AG08395 (cell line): Measurements from ENCODE around the gene OSBPL9.
"Not testable (repeated sequence)": the region's sequence is repeated elsewhere in the genome, so short reads cannot be mapped to it uniquely, and the experiment has no call there.

Experiments used
- DNase-seq: peaks from one replicate; pipeline ENCODE4 v3.0.0; 2012; ENCODE audit warnings: mixed read lengths, low spot score

Gene OSBPL9

DNA sequence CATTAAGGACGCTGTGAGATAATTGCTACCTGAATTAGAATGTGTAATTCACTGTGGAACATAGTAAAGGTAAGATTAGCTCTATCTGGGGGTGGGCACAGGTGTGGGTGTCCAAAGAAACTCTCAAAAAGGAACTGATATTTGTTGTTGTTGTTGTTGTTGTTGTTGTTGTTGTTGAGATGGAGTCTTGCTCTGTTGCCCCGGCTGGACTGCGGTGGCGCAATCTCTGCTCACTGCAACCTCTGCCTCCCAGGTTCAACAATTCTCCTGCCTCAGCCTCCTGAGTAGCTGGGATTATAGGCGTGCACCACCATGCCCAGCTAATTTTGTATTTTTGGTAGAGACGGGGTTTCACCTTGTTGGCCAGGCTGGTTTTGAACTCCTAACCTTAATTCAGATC is 6.8 kb upstream of the OSBPL9 start:
- DNase-seq: not testable (repeated sequence)

DNA sequence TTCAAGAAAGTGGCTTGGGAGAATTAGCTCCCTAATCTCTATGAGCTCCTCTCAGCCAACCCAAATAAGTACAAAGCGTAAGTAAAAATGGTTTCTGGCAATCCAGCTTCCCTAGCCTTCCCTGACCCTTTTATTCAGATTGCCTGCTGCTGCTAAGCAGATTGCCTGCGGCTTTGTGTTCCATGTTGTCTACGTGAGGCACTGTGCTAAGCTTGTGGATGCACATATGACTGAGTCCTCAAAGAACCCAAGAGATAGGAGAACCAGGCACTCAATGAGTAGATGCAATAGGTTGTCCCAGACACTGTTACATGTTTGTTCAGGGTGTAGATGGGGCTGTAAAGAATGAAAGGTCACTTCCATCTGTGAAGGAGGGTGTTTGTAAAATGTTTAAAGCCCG is 6.3 kb upstream of the OSBPL9 start:
- DNase-seq: no peak

DNA sequence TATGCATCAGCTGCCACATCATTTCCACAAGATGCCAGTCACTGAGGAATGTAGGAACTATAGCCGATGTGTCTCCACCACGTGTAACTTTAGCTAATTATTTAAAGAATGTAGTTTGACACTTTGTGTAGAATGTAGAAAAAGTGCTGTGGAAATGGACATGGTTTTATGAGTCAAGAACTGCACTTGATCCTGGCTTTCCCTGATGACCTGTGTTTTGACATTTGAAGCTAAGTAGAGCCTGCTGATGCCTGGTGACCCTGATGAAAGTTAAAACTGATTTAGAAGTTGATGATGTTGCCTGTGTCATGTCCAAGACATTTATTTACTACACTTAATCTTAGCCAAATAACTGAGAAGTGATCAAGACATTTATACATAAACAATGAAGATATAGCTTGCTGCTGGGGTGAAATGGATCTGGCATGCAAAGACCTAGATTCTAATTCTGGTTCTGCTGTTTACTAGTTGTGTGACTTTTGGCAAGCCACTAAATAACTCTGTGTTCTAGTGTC is 4.4 kb upstream of the OSBPL9 start:
- DNase-seq: peak; percentile 4

DNA sequence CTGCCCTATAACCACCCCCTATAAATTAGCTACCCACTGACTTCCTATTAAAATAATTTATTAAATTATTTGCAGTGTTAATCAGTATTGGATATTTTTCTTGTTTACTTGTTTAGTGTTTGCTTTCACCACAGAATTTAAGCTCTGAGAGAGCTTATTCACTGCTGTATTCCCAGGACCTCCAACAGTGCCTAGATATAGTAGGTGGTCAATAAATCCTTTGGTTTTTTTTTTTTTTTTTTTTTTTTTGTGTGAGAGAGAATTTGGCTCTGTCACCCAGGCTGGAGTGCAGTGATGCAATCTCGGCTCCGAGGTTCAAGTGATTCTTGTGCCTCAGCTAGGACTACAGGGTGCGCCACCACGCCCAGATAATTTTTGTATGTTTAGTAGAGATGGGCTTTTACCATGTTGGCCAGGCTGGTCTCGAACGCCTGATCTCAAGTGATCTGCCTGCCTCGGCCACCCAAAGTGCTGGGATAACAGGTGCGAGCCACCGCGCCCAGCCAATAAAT is 1.1 kb upstream of the OSBPL9 start:
- no peak for DNase-seq

DNA sequence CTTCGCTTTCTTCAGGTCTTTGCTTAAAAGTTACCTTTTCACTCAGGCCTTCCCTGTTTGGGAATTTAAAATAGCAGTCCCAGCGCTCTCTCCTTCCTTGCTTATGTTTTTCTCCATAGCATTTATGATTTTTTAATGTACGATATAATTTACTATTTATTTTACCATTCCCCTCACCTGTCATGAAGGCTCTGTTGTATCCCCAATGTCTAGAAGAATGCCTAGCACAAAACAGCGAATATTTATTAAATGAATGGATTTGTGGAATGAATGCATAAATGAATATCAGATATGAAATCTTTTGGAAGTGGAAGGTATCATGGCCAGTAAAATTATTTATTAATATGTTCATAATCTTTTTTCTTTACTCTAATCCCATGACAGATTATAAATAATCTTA is 402 bp upstream of the OSBPL9 start:
- DNase-seq: no peak

DNA sequence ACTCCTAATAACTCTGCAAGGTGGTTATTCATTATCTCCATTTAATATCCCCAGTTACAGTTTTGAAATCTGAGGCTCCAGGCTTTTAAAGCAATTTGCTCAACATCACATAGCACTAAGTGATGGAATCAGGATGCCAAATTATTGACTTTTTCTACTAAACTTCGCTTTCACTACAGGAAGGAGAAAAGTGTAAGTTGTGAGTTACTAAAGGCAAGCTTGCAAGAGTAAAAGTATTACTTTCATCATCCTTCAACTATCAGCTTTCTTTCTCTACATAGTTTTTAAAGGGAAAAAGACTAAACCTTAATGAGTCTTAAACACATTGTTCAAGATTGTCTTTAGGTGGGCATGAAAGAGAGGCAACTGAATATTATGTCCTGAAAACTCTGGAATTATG is 1.8 kb downstream of the OSBPL9 start:
- no peak for DNase-seq

DNA sequence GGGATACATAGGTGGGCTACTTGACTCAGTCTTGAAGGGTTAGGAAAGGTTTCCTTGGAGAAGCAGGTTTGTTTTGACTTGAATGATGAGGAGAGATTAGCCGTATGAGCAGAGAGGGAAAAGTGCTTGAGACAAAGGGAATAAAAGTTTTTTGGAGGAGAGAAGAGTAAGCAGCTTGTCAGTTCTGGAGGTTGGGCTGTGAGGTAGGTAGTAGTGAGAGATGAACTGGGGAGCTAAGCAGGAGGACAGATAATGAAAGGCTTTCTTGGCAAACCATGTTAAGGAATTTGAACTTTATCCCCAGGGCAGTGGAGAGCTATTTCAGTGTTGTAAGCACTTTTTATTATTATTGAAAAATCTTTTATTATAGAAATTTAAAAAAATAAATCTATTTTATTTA is 3.6 kb downstream of the OSBPL9 start:
- no peak for DNase-seq

DNA sequence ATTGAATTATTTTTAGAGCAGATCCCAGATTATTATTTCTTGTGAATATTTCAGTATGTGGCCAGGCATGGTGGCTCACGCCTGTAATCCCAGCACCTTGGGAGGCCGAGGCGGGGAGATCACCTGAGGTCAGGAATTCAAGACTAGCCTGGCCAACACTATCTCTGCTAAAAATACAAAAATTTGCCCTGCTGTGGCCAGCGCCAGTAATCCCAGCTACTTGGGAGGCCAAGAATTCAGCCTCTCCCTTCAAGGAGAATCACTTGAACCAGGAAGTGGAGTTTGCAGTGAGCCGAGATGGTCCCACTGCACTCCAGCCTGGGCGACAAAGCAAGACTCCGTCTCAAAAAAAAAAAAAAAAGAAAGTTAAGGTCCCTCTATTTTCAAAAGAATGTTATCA is 4.3 kb downstream of the OSBPL9 start:
- DNase-seq: no peak

DNA sequence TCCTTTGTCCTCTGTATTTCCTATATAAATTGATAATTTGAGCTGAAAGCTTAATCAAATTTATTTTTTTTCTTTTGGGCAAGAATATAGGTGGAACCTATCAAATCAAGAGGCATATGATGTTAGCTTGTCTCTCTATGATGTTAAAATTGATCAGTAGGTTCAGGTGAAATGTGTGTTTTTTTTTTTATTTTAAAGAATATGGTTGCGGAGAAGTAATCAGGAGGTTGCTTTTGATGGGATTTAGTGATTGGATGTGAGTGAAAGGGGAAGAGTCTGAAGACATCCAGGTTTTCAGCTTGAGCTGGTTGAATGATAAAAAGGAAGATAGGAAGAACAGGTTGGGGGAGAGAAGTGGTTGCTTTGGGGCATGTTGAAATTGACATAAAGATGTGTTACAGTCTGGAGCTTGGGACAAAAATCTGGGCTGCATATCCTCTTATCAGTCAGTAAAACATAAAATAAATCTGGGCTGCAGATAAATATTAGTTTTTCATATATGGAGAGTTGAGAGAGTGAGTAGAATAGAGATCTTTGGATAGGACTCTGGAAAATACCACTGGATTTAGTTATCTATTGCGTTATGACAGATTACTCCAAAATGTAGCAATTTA is 5.1 kb downstream of the OSBPL9 start:
- DNase-seq: no peak

DNA sequence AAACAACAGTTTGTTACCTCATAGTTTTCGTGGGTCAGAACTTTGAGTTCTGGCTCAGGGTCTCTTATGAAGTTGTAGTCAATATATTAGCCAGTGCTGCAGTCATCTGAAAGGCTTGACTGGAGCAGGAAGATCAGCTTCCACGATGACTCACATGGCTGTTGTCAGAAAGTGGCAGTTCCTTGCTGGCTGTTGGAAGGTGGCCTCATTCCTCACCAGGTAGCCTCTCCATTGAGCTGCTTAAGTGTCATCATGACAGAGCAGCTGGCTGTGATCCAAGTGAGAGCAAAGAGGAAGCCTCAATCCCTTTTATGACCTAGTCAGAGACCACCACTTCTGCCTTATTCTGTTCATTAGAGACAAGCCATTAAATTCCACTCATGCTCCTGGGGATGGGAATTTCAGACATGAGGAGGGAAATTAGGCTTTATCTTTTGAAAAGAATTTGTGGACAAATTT is 5.6 kb downstream of the OSBPL9 start:
- DNase-seq: peak; percentile 50

DNA sequence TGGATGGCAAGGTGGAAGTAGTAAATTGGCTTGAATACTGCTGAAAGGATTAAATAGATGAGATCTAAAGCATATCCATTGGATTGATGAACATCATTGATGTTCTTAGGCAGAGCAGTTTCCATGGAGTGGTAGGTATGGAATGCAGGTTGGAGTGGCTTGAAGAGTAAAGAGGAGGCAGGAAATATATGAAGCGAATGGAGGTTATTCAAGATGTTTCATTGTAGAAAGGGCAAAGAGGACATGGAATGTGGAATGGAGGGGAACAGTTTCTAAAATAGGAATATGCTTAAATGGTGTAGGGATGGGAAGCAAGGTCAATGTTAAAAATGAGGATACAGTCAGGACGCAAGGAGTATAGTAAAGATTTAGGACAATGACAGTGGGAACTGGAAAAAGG is 6.1 kb downstream of the OSBPL9 start:
- DNase-seq: no peak

DNA sequence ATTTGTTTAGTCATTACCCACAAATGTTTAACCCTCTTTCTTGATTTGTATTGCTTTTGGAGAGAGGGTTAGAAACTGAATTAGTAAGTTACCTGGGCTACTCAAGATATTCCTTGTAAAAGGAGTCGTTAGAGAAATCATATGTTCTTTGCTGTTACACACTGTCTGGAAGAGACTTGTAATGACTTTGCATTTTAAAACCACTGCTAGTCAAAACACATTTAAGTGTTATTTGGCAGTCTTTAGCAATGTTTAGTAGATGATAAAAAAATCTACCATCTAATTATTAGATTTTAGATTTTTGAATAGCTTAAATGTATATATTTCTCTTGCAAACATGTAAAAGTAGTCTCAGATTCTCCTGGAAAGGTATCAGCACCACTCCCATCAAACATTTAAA is 6.6 kb downstream of the OSBPL9 start:
- DNase-seq: no peak

DNA sequence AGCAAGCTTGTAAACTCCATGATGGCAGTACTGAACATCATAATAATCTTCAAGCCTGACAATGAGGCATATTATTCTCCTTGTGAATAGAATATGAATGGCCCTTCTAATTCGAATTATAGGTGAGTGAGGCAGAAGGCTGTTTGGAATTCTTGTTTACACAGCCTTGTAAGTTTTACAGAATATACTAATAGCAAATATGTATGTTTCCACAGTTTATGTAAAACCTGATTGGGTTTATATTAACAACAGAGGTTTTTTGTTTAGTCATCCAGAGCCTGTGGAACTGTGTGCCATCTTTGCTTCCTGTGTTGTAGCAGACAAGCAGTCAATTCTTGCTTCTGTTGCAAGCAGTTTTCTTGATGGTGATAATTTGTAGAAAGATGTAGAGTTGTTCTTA is 8.0 kb downstream of the OSBPL9 start:
- DNase-seq: no peak

DNA sequence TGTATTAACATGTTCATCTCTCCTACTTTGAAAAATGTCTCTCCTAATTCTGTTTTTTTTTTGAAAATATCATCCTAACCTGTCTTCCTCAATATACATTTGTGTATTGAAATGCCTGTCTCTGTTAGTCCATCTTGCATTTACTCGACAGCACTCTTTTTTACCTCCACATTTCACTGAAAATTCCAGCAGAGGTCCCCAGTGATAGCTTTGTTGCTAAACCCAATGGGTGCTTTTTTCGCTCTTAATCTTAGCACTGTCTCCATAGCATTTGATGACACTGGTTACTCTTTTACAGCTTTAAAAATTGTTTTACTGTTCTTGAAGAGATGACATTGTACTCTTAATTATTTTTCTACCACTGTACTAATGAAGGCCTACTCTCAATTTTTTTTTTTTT is 10.8 kb downstream of the OSBPL9 start:
- peak; percentile 58 for DNase-seq

DNA sequence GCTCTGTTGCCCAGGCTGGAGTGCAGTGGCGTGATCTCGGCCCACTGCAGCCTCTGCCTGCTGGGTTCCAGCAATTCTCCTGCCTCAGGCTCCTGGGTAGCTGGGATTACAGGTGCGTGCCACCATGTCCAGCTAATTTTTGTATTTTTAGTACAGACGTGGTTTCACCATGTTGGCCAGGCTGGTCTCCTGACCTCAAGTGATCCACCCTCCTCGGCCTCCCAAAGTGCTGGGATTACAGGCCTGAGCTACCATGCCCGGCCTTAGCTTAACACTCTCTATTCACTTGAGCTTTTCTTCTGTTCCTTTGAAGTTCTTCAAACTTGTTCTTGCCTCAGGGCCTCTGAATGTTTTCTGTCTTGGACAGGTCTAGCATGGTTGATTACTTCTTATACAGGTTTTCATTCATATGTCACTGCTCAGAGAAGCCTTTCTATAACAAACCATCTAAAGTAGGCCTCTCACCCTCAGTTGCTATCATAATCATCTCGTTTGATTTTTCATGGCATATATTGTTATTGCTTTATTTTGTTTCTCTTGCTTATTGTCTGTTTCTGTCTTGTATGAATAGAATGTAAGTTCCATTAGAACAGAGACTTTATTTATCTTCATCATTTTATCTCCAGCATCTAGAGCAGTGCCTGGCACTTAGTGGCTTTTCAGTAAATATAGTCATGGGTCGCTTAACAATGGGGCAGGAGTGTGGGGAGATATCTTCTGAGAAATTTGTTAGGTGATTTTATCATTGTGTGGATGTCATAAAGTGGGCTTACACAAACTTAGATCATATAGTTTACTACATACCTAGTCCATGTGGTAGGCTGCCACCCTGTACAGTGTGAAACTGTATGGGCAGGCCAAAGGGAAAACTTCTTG is 12.1 kb downstream of the OSBPL9 start:
- DNase-seq: no peak

DNA sequence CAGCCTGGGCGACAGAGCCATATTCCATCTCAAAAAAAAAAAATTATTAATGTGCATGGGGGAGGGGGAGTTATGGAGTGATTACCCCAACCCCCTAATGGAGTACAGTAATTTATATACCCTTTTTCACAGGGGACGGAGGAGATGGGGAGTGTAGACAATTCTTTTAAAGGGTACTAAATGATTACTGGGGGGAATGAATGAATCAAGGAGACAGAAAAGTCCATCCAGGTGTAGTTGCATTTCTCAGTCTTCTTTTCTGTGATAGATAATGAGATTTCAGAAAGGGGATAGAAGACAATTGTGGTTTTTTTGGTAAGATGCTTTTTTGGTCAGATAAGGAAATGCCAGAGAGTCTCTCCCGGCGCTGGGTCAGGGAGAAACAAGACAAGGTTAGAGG is 13.0 kb downstream of the OSBPL9 start:
- DNase-seq: no peak

DNA sequence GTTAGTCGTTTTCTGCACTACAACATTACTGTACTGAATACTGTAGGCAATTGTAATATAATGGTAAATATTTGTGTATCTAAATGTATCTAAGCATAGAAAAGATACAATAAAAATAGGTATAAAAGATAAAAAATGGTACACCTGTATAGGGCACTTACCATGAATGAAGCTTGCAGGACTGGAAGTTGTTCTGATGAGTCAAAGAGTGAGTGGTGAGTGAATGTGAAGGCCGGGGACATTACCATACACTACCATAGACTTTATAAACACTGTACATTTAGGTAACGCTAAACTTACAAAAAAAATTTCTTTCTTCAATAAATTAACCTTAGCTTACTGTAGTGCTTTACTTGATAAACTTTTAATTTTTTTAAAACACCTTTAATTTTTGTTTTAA is 13.5 kb downstream of the OSBPL9 start:
- DNase-seq: no peak

DNA sequence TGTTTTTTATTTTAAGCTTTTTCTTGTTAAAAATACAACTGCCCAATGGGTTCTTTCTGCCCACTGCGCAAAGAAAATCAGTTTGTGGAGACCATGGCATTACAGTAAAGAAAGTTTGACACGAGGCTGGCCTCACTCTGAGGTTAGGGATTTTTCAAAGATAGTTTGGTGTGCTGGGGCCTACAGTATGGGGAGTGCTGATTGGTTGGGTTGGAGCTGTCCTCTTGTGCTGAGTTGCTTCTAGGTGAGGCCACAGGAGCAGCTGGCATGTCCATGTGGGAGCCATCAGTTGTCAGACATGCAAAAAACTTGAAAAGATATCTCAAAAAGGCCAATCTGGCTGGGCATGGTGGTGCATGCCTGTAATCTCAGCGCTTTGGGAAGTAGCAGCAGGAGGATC is 14.0 kb downstream of the OSBPL9 start:
- no peak for DNase-seq

DNA sequence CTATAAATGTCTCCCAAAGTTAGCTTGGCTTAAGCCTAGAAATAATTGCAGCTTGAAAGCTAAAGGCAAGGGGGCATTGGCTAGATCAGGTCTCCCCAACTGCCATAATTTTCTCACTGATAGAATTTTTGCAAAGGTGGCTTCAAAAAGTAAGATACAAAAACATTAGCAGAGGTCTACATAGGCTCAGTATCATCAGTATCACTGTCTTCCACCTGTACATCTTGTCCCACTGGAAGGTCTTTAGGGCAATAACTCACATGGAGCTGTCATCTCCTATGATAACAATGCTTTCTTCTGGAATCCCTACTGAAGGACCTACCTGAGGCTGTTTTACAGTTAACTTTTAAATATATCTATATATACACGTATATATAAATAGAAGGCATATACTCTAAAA is 14.9 kb downstream of the OSBPL9 start:
- DNase-seq: no peak

DNA sequence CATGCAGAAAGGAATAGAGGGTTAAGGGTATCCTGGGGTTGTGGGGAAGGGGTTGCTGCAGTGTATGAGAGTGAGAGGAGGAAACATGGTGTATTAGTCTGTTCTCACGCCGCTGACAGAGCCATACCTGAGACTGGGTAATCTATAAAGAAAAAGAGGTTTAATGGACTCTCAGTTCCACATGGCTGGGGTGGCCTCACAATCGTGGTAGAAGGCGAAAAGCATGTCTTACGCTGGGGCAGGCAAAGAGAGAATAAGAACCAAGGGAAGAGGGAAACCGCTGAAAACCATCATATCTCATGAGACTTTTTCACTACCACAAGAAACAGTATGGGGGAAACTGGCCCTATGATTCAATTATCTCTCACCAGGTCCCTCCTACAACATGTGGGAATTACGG is 17.7 kb downstream of the OSBPL9 start:
- DNase-seq: no peak

DNA sequence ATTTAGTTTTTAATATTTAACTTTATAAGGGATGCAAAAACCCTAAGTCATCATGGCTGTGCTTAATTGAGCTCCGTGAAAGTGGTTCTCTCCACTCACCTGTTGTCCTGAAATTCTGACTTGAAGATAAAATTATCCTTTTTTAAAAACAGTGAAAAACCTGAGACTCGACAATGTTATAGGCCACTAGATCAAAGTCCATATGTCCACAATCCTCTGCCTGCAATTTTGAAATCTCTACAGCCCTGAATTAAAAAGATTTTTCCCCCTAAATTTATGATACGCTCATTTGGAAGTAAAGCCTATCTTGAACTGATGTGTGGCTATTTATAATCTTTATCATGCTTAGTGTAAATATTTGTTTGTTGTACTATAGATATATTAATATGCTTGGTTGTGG is 18.7 kb downstream of the OSBPL9 start:
- no peak for DNase-seq

DNA sequence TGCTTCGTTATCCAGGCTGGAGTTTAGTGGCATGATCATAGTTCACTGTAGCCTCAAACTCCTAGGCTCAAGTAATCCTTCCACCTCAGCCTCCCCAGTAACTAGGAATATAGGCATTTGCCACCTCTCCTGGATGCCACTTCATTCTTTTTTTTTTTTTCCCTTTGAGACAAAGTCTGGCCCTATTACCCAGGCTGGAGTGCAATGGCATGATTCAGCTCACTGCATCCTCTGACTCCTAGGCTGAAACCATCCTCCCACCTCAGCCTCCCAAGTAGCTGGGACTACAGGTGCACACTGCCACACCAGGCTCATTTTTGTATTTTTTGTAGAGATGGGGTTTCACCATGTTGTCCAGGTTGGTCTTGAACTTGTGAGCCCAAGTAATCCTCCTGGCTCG is 19.3 kb downstream of the OSBPL9 start:
- no peak for DNase-seq

DNA sequence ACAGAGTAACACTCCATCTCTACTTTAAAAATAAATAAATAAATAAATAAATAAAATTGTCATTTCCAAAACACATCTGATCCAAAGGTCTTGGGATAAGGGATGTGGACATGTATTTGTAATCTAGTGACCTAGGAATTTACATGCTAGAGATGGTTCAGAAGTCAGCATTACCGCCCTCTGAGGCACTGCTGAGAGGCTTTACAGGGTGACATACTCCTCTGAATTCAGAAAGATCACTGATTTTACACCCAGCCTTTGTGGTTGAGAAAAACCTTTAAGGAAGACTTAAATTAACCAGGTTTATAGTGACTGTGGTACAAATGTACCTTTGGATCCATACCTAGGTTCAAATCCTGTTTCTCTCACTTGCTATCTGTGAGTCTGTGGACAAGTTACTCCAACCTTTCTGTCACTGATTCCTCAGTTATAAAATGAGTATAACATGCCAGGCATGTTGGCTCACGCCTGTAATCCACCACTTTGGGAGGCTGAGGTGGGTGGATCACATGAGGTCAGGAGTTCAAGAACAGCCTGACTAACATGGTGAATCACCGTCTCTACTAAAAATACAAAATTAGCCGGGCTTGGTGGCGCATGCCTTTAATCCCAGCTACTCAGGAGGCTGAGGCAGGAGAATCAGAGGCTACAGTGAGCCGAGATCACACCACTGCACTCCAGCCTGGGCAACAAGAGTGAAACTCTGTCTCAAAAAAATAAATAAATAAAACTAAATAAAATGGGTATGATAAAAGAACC is 20.1 kb downstream of the OSBPL9 start:
- DNase-seq: peak; percentile 31
